GM18868 (cell line): ENCODE results near the gene IGFBP5.

Experiments
- ATAC-seq: cut with Tn5 transposase; IDR thresholded peaks from one replicate; pipeline ENCODE4 v1.9.1; 2021; ENCODE audit warnings: mild to moderate bottlenecking, moderate library complexity; ENCODE audit not compliant: unreplicated experiment

The IGFBP5 gene

DNA sequence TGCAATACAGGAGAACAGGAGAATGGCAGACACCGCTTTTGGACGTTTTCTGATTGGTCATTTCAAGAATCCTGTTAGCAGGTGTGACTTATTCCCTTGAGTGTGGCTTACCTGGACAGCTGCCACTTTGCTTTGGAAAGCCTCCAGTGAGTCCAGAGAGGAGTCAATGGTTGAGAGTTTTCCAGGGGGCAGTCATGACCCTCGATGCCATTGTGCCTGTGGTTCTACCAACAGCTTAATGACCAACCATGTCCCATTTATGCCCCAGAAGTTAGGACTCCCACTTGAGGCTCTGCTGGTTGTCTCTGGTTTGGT is 49.8 kb downstream of the IGFBP5 start:
- no peak for ATAC-seq

DNA sequence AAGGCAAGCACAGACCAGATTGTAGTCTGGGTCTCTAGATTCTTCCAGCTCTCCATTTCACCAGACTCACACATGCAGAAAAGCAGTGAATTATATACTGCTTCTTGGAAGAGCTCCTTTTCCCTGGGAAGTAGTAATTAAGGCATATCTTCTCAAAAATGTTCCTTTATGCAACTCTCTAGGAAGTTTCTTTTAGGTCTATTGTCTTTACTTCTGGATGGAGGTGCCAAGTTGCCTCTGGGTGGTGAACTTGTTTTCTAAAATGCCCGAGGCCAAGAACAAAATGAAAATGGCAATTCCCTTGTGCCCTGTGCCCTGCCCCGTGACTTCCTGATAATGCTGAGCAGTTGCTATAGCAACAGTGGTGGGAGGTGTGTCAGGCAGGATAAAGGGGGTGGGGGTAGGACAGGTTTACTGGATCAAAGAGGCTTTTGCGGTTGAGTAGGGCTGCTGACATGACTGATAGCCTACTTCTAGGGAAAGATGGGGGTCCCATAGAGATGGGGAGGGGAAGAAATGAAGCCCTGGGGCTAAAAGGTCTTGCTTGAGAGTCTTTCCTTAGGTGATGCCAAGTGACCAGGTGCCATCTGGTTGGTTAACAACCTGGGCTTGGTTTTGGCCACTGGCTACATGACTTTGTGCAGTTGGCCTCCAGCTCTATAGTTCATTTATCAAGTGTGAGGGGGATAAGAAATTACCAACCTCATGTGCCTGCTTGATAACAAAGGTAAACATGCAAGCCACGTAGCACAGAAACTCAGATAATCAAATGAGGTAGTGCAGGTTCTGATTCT is 50.3 kb downstream of the IGFBP5 start:
- no peak for ATAC-seq

DNA sequence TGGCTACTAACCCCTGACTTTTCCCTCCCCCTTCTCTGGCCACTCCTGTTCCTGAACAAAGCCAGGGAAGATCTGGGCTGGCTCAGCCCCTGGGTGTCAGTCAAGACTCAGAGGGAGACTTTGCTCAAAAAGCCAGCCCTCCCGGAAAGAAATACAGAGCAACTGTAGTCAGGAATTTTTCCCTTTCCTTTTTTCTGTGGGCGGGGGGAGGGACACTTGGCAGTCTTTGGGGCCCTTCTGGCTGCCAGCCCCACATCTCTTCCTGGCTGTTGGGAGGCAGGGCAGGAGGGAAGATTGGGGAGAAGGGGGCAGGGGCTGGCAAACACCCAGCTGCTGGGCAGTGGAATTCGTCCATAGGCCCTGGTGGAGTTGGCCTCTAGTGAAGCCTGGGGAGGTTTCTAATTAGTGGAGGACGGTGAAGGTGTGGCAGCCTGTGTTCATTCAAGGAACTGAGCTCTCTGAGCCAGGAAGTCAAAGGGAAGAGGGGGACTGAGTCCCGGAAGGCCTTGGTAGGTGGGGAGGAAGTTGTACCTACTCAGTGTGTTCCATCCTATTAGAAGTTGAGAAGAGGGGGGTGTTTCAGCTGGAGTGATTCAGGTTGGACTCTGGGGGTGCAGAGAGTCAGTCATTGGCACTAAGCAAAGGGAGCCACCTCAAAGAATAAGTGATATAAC is 51.2 kb downstream of the IGFBP5 start:
- ATAC-seq = no peak

DNA sequence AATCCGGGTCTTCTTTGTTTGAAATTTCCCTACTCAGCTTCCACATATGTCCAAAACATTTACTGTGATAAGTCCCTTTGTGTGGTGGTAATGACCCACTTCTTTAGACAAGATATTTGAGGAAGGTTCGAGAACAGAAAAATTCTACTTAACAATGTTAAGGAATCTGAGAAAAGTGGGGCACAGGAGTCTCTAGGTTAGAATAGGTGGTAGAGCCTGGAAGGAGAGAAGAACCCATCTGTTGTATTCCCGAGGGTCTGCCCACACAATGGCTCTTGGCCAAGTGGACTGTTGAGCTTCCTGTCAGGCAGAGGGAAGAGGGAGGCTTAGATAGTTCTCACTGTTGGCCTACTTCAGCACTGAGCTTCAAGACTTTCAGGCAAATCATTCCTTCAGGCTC is 57.9 kb downstream of the IGFBP5 start:
- no peak for ATAC-seq

DNA sequence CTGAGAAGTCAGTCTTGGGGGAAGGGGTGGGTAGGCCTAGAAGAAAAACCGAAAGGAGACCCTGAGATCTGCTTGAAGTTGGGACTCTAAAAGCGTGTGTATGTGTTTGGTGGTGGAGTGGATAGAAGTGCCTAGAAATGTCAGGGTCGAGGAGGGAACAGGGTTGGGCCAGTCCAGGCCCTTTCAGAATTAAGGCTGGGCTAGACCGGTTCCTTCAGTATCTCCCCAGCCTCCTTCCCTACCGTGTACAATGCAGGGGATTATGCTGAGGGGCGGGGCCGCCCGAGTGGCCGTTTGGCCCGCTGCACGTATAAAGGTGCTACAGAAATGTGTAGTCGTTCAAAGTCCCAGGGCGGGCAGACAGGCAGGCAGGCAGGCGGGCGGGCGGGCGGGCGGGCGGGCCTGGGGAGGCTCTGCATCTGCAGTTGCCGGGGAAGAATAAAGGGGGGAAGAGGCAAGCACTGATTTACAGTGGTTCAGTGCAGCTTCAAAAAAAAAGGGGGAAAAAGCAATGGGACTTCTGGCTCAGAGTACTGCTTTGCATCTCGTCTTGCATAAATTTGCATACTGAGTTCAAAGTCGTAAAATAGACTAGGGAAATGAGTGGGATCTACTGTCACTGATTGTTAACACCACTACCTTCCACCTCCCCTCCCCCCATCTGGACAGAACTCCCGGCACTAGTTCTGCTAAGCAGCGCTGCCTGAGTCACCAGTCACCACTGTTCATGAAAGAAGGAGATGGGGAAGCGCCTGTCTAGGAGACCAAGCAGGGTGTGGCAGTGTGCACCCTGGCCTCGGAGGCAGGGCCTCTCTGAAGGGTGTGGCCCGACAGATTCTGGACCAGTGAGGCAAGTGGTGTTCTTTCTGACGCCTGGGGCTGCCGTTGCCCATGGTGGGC is 58.5 kb downstream of the IGFBP5 start:
- no peak for ATAC-seq

DNA sequence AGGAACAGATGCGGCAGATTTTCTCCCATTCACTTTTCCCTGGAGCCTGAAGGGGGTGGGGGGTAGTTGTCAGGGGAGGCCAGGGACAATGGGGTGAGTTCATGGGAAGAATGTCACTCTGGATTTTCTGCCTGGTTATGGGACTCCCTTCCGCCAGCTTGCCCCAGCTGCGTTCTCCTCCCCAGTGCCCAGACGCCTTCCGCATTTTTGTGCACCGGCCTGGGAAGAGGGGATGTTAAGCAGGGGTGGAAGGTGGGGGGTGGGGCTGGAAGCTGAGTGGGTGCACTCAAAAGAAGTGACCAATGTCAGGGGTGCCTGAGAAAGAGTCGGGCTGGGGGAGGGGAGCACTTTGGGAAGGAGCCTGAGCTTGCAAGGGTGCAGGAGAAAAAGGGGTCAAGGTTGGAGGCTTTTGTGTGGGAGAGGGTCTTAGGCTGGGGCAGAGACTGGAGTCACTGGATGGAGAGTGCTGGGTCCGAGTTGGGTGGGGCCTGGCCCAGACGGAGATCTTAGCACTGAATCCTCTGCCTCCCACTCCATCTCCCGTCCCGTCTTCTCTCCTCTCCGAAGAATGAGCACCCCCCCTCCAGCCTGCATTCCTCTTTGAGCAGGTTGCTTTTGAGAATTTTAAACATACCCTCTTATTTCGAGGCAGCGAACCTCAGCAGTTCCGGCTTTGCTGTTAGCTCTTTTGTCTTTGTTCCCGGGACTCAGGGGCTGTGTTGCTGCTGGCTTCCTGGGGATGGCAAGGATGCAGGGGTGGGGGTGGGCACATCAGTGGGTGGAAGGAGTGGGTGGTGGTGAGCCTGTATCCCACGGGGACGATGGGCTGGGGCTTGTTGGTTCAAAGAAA is 59.4 kb downstream of the IGFBP5 start:
- no peak for ATAC-seq

DNA sequence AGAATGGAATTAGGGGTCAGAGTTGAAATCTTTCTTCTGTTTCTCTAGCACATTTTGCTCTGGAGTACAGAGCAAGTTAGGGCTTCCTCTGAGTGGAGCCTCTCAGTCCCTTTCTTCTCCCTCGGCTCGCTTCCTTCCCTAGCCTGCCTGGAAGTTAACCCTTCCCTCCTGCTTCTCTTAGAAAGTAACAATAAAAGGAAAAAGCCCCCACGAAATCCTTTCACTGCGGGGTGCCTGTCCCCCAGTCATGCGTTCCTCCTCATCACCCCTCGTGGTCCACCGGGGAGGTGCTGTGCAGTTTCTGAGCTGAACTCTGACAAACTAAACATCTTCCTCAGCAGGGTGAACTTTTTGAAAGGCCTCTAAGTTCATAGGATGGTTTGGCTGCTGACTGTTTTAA is 60.2 kb downstream of the IGFBP5 start:
- no peak for ATAC-seq

DNA sequence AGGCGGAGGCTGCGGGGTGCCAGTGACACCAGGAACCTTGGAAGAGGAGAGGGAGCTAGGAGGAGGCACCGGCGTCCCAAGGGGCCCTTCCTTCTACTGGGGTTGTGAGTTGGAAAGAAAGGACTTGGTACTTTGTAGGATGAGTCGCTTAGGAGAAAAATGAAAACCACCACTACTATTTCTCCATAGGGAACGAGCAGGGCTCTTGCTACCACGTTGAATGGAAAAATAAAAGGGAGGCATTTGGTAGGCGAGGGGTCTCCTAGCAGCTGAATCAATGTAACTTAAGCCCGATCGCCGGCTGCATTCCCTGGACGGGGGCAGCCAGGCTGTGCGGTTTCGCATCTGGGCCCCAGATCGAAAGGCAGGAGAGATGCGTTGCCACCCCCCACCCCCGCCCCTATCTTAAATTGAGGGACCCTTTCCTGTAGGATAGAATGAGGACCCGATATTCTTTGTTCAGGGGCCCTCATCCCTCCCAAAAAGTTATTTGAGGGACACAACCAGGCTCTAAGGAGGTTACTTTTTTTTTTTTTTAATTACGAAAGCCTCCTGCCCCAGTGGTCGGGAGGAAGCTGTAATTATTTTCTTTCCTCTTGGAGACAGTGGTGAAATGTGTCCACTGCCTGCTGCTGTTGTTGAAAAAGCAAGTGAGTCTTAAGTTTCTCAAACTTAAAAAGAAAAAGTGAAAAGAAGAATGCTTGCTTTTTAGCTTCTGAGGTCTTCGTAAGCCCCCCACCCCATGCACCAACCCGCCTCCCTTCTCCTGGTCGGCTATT is 60.8 kb downstream of the IGFBP5 start:
- no peak for ATAC-seq

DNA sequence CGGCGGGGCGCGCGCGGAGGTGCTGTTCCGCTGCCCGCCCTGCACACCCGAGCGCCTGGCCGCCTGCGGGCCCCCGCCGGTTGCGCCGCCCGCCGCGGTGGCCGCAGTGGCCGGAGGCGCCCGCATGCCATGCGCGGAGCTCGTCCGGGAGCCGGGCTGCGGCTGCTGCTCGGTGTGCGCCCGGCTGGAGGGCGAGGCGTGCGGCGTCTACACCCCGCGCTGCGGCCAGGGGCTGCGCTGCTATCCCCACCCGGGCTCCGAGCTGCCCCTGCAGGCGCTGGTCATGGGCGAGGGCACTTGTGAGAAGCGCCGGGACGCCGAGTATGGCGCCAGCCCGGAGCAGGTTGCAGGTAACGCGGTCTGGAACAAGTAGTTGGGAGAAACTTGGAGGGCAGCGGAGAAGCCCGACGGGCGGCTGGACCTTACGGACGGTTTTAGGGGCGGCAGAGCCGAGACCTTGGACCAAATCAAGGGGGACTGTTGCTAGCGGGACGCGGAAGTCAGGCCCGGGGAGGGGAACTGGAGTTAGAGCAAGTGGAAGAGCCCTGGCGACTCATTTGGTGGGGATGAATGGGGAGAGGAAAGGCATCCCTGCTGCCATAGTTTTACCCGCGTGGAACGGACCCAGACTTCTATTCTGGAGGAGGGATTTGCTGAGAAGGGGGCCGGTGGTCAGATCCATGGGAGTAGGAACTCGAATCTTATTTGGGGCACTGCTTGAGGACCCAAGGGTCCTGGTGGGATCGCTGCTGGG is 61.6 kb downstream of the IGFBP5 start:
- ATAC-seq = peak; percentile 24

DNA sequence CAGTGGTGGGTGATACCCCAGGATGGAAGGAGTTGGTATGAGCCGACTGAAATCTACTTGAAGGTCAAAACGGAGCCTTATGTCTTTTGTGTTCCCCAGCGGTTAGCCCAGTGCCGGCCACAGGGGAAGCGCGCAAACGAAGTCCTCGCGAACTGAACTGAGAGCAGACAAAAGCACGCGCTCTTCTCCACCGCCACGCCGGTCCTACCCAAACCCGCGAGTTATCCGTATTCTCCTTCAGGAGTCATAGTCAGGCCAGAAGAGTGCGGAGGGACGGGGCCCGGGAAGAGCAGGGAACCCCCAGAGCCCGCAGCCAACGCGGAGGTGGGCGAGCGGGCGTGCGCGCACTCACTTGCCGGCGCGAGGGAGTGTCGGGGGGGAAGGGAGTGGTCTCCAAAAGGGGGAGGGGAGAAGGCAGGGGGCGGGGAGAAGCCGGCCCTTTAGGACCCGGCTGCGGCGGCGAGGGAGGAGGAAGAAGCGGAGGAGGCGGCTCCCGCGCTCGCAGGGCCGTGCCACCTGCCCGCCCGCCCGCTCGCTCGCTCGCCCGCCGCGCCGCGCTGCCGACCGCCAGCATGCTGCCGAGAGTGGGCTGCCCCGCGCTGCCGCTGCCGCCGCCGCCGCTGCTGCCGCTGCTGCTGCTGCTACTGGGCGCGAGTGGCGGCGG is 62.3 kb downstream of the IGFBP5 start, which contains the start of gene IGFBP2:
Gene IGFBP2 (plus strand): TSS at position 469 of the 664 bp plus-strand sequence. CDS start 104 bp downstream, at position 573.
- ATAC-seq = peak; percentile 70

DNA sequence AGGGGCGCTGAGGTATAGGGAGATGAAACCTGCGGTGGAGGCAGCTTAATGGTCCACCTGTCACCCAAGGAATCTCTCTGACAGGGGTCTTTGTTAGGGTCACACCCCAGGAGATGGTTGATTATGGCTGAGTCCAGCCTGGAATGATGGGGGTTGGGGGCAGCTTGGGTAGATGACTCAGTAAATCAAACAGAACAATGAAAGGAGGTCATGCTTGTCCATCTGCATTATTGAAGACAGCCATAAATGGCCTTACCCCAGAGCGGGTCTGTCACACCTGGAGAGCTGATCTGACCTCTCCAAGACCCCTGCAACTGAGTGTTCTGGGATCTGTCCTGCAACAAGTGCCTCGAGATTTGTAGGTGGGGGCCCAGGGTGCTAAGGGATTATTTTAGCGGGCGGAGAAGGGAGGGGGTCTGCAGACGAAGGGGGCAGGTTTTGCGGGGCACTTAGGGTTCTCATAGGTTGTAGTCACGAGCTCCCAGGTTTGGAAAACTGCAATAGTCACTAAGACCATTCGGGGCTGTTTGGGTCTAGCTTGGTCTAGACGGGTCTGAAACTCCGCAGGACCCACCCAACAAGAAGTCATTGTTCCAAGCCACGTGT is 62.9 kb downstream of the IGFBP5 start:
- no peak for ATAC-seq

DNA sequence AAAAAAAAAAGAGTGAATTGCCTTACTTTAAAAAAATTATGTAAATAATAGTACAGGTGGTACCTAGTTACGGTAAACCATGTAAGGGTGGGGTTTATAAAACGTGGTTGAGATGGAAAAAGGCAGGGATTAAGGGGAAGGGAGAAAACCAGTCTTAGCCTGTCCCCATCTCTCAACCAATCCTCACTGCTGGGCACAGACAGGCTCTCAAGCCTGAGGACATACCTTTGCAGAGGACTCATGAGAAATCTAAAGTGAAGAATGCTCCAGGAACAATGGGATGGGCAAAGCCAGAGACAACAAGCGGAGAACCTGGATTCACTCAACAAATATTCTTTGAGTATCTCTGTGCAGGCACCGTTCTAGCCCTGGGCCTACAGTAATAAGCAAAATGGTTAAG is 65.6 kb downstream of the IGFBP5 start:
- ATAC-seq = no peak

DNA sequence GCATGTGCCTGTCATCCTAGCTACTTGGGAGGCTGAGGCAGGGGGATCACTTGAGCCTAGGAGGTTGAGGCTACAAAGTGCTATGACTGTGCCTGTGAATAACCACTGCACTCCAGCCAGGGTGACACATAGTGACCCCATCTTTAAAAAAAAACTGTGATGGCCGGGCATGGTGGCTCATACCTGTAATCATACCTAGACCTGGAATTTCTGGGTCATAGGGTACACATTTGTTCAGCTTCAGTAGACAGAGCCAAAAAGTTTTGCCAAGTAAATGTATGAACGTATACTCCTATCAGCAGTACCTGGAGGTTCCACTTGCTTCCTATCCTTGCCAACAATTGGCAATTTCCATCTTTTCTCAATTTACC is 68.5 kb downstream of the IGFBP5 start:
- ATAC-seq = no peak

DNA sequence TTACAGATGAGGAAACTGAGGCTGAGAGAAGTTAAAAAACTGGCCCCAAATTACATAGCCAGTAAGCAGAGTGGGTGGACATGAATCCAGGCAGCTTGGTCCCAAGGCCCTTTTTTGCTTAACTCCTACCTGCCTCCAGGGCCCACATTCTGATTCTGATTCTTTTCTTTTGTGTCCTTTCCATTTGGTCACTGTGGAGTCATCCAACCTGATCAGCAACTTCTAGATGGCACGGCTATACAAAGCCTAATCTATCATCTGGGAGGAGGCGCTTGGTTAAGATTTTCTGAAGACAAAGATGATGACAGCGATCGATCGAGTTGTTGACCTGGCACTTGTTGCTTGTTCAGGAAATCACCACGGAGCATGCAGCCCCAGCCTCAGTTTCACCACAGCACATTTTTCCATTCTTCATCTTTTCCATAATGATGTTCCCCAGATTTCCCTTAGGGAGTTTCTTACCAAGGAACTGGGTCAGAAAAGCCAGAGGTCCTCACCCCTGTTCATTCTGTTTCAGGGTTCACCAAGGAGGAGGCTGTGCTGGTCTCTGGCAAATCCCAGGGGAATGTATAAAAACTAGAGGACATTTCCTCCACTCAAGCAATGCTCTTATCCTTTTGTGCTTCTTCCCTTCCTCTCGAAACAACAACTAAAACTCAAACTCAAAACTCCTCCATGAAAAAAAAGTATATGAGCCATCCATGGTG is 69.0 kb downstream of the IGFBP5 start:
- ATAC-seq = no peak

DNA sequence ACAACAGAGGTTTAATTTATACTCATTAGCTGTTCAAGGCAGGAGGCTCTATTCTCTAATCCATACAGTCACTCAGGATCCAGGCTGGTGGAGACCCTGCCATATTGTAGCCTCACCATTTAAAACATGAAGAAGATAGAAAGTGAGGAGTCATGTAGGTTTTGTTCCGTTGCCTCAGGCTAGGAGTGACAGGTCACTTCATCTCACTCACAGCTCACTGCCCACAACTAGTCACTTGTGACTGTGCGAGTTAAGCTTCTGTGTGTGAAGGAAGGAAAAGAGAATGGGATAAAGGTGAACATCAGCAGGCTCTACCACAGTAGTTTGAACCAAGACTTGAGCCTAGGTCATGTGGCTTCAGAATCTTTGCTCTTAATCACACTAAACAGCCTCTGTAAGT is 71.1 kb downstream of the IGFBP5 start:
- no peak for ATAC-seq

DNA sequence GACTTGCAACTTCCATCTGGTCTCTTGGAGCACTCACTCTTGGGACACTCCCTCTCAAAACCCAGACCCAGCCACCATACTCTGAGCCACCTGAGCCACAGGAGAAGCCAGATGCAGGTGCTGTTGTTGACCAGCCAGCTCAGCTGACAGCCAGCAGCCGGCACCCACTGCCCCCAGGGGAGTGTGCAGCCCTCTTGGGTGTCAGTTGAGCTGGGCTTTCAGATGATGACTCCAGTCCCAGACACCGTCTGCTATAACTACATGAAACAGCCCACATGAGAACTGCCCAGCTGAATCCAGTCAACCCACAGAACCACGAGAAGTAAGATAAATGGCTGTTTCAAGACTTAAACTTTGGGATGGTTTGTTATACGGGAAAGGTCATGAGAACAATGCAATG is 72.8 kb downstream of the IGFBP5 start:
- no peak for ATAC-seq
